ENCODE results near the gene PACRG. TPM values are rescaled to one million over a fixed set of nuclear protein-coding genes. Genes with fewer than 3 reads are reported as not detected.

Gene PACRG
- total RNA-seq, 1 donor = under 0.01 TPM

GRCh38 chr6:163092876-163093275 lies 365.1 kb downstream of the PACRG start:
- H3K4me3 ChIP-seq (ENCODE audit: low read depth, low read length) = no peak overlapping the region
- no peak for DNase-seq (ENCODE audit: low read depth)
- no peak for TF ChIP-seq CTCF (IDR thresholded peaks at IDR 0.05; ENCODE audit: insufficient read depth, low read depth, low read length)

DNA sequence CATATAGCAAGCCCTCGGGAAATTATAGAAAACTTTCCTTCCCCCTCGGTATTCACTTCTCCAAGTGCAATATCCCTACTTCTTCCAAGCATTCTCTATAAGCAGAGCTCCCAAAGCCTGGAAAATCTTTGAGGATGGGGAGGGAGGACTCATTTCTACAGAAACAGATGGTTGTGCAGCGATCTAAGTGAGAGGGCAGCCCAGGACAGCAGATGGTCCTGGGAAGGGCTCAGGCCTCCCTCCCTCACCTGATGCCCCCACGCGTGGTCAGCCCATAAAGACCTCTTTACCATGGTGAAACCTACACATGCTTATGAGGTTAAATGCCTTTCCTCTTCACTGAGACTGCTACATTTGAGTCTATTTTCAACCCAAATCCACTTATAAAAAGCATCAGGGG lies 367.1 kb downstream of the PACRG start:
- DNase-seq (ENCODE audit: low read depth) = no peak

GRCh38 chr6:163095401-163095800 lies 367.6 kb downstream of the PACRG start:
- no peak for TF ChIP-seq CTCF (IDR thresholded peaks at IDR 0.05; ENCODE audit: insufficient read depth, low read depth, low read length)
- no peak overlapping the region for H3K4me3 ChIP-seq (ENCODE audit: low read depth, low read length)
- DNase-seq (ENCODE audit: low read depth) = no peak

More for the DNA sequence above, 367.1 kb downstream of the PACRG start:
- no peak overlapping the region for H3K4me3 ChIP-seq (ENCODE audit: low read depth, low read length)
- TF ChIP-seq CTCF (IDR thresholded peaks at IDR 0.05; ENCODE audit: insufficient read depth, low read depth, low read length) = no peak

GRCh38 chr6:163098827-163099479 lies 371.2 kb downstream of the PACRG start:
- DNase-seq (ENCODE audit: low read depth) = no peak
- no peak for TF ChIP-seq CTCF (IDR thresholded peaks at IDR 0.05; ENCODE audit: insufficient read depth, low read depth, low read length)
- H3K4me3 ChIP-seq (ENCODE audit: low read depth, low read length) = no peak overlapping the region

GRCh38 chr6:163099621-163100171 lies 371.9 kb downstream of the PACRG start:
- TF ChIP-seq CTCF (IDR thresholded peaks at IDR 0.05; ENCODE audit: insufficient read depth, low read depth, low read length) = no peak
- DNase-seq (ENCODE audit: low read depth) = no peak
- H3K4me3 ChIP-seq (ENCODE audit: low read depth, low read length) = no peak overlapping the region

GRCh38 chr6:163100259-163100658 lies 372.5 kb downstream of the PACRG start:
- H3K4me3 ChIP-seq (ENCODE audit: low read depth, low read length) = no peak overlapping the region
- no peak for TF ChIP-seq CTCF (IDR thresholded peaks at IDR 0.05; ENCODE audit: insufficient read depth, low read depth, low read length)
- no peak for DNase-seq (ENCODE audit: low read depth)

Data from fibroblast of villous mesenchyme (primary cell).